ENCODE results near the gene HESX1. TPM values are rescaled to one million over a fixed set of nuclear protein-coding genes. Genes with fewer than 3 reads are reported as not detected.

The HESX1 gene
- total and polyA plus RNA-seq, 2 of the 13 experiments (the other 11 are each of a cell fraction or from before 2014, with no cell fraction given) = 0.57 to 0.75 TPM

DNA sequence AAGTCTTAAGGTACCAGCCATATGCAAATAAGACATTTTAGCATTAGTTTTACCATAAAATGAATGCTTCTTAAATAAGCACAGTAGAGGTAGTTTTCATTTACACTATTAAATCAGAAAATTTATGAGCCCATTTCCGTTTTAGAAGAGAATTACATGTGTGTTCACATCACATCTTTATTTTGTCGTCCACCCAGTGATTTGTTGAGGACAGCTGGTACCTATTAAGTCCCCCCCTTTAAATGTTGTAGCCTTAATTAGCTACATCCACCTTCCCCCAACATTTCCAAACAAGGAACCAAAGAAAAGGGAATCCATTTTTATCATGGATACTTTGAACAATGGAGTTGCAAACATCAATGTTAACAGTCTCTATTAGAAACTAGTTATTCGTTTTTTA, 41.5 kb downstream of the HESX1 start:
- Histone ChIP-seq H4K20me1 (ENCODE audit: insufficient read depth, low read length) (no peaks in the 10 kb centered on the region), H3K27me3 (ENCODE audit: control insufficient read depth in 1 of 2, insufficient read depth in 2 of 2, low read length in 2 of 2) (peaks cover 1 to 65% of the 10 kb centered on the region in 2 experiments), H3K4me3 (replicated peaks in 1 of 3; ENCODE audit: insufficient read depth in 1 of 3, low read depth in 2 of 3, low read length in 3 of 3) (no peak overlapping the region), H2AFZ (ENCODE audit: low read length) (no peak overlapping the region), H3K27ac (ENCODE audit: extremely low read length, insufficient read depth, low read length) (no peak overlapping the region), H3K79me2 (ENCODE audit: insufficient read depth, low read length) (no peaks in the 10 kb centered on the region), H3K9me3 (ENCODE audit: low read length) (no peaks in the 10 kb centered on the region), H3K36me3 (replicated peaks in 1 of 2; ENCODE audit: control insufficient read depth in 1 of 2, insufficient read depth in 2 of 2, low read length in 2 of 2) (no peaks in the 10 kb centered on the region), H3K4me2 (ENCODE audit: low read depth, low read length) (no peak overlapping the region), H3K9ac (ENCODE audit: insufficient read depth, low read depth, low read length) (no peak overlapping the region), H3K4me1 (ENCODE audit: insufficient read depth, low read length) (no peaks in the 10 kb centered on the region)
- 8% methylated on average over 3 of the region's 3 CpGs for WGBS (ENCODE audit: low lambda C conversion rate)
- in situ Hi-C loops (cut with HindIII; ENCODE audit: extremely low pct_ligation_motif_present, low pct_unique_long_range_greater_than_20kb) = no loop called here
- ChIA-PET POLR2A (no interaction called here), CTCF (ENCODE audit: low intra/inter-chr PET ratio, low total read pairs) (no interaction called here)
- FAIRE-seq (no peak), DNase-seq (ENCODE audit: low spot score) (no peak), ATAC-seq (no peak)
- intact Hi-C loops (cut with micrococcal nuclease; ENCODE audit: unreplicated experiment) = no loop called here
- no TSS peak for BruUV-seq (replicated peaks)
- TF ChIP-seq ZNF619 (CRISPR knock-in tag; IDR thresholded peaks at IDR 0.05) (no peak), ZNF326 (CRISPR knock-in tag; IDR thresholded peaks at IDR 0.05; ENCODE audit: borderline replicate concordance) (no peak), ATF1 (CRISPR knock-in tag; IDR thresholded peaks at IDR 0.05) (no peak), FOXK2 (IDR thresholded peaks at IDR 0.05) (no peak), ZNF766 (CRISPR knock-in tag; IDR thresholded peaks at IDR 0.05; ENCODE audit: borderline replicate concordance) (no peak), SMARCE1 (IDR thresholded peaks at IDR 0.05; ENCODE audit: borderline replicate concordance) (no peak), NFIC (IDR thresholded peaks at IDR 0.05; ENCODE audit: low read length) (no peak), ZNF263 (CRISPR knock-in tag; IDR thresholded peaks at IDR 0.05) (no peak), TAF1 (CRISPR knock-in tag; IDR thresholded peaks at IDR 0.05) (no peak), TCF7L2 (IDR thresholded peaks at IDR 0.05; ENCODE audit: low read depth, low read length) (no peak), RFX1 (IDR thresholded peaks at IDR 0.05) (no peak), ZNF850 (CRISPR knock-in tag; conservative IDR thresholded peaks at IDR 0.05) (no peak), IRX3 (CRISPR knock-in tag; IDR thresholded peaks at IDR 0.05; ENCODE audit: borderline replicate concordance, low read depth) (no peak), BRD4 (CRISPR knock-in tag; IDR thresholded peaks at IDR 0.05) (no peak), PTBP1 (IDR thresholded peaks at IDR 0.05; ENCODE audit: low read depth, low read length, poor library complexity, severe bottlenecking) (no peak)
- TF ChIP-seq, protein P1, sequence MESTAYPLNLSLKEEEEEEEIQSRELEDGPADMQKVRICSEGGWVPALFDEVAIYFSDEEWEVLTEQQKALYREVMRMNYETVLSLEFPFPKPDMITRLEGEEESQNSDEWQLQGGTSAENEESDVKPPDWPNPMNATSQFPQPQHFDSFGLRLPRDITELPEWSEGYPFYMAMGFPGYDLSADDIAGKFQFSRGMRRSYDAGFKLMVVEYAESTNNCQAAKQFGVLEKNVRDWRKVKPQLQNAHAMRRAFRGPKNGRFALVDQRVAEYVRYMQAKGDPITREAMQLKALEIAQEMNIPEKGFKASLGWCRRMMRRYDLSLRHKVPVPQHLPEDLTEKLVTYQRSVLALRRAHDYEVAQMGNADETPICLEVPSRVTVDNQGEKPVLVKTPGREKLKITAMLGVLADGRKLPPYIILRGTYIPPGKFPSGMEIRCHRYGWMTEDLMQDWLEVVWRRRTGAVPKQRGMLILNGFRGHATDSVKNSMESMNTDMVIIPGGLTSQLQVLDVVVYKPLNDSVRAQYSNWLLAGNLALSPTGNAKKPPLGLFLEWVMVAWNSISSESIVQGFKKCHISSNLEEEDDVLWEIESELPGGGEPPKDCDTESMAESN (CRISPR knock-in tag; conservative IDR thresholded peaks at IDR 0.05) = no peak
- TF ChIP-seq, protein P2, sequence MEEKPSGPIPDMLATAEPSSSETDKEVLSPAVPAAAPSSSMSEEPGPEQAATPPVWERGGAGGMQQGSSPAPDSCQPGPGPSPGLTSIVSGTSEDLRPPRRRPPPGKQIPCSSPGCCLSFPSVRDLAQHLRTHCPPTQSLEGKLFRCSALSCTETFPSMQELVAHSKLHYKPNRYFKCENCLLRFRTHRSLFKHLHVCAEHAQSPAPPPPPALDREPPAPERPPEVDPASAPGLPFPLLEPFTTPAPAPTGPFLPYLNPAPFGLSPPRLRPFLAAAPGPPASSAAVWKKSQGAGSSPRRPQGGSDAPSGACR (CRISPR knock-in tag; IDR thresholded peaks at IDR 0.05) = no peak
- TF ChIP-seq, protein P3, sequence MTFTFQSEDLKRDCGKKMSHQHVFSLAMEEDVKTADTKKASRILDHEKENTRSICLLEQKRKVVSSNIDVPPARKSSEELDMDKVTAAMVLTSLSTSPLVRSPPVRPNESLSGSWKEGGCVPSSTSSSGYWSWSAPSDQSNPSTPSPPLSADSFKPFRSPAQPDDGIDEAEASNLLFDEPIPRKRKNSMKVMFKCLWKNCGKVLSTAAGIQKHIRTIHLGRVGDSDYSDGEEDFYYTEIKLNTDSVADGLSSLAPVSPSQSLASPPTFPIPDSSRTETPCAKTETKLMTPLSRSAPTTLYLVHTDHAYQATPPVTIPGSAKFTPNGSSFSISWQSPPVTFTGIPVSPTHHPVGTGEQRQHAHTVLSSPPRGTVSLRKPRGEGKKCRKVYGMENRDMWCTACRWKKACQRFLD (CRISPR knock-in tag; IDR thresholded peaks at IDR 0.05; ENCODE audit: borderline replicate concordance) = no peak
- TF ChIP-seq, protein P4, sequence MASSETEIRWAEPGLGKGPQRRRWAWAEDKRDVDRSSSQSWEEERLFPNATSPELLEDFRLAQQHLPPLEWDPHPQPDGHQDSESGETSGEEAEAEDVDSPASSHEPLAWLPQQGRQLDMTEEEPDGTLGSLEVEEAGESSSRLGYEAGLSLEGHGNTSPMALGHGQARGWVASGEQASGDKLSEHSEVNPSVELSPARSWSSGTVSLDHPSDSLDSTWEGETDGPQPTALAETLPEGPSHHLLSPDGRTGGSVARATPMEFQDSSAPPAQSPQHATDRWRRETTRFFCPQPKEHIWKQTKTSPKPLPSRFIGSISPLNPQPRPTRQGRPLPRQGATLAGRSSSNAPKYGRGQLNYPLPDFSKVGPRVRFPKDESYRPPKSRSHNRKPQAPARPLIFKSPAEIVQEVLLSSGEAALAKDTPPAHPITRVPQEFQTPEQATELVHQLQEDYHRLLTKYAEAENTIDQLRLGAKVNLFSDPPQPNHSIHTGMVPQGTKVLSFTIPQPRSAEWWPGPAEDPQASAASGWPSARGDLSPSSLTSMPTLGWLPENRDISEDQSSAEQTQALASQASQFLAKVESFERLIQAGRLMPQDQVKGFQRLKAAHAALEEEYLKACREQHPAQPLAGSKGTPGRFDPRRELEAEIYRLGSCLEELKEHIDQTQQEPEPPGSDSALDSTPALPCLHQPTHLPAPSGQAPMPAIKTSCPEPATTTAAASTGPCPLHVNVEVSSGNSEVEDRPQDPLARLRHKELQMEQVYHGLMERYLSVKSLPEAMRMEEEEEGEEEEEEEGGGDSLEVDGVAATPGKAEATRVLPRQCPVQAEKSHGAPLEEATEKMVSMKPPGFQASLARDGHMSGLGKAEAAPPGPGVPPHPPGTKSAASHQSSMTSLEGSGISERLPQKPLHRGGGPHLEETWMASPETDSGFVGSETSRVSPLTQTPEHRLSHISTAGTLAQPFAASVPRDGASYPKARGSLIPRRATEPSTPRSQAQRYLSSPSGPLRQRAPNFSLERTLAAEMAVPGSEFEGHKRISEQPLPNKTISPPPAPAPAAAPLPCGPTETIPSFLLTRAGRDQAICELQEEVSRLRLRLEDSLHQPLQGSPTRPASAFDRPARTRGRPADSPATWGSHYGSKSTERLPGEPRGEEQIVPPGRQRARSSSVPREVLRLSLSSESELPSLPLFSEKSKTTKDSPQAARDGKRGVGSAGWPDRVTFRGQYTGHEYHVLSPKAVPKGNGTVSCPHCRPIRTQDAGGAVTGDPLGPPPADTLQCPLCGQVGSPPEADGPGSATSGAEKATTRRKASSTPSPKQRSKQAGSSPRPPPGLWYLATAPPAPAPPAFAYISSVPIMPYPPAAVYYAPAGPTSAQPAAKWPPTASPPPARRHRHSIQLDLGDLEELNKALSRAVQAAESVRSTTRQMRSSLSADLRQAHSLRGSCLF (CRISPR knock-in tag; IDR thresholded peaks at IDR 0.05; ENCODE audit: borderline replicate concordance) = no peak
